Stimulated activated CD4-positive, alpha-beta T cell treated with anti-CD3 and anti-CD28 coated beads, Interleukin-15, amount 100 ng/mL, for 1 hour (primary cell): ENCODE results near the gene UBR2.
A peak's percentile ranks its signal among the peaks of the same experiment; 100 is the strongest.
"Not testable (repeated sequence)": the region's sequence is repeated elsewhere in the genome, so short reads cannot be mapped to it uniquely, and the experiment has no call there.

Source experiments
- DNase-seq, 2 donors: peaks; one replicate each; pipeline ENCODE4 v3.0.0-alpha.2; 2020; ENCODE audit warnings: low read depth in 1 of 2, low spot score in 1 of 2

The UBR2 gene

DNA sequence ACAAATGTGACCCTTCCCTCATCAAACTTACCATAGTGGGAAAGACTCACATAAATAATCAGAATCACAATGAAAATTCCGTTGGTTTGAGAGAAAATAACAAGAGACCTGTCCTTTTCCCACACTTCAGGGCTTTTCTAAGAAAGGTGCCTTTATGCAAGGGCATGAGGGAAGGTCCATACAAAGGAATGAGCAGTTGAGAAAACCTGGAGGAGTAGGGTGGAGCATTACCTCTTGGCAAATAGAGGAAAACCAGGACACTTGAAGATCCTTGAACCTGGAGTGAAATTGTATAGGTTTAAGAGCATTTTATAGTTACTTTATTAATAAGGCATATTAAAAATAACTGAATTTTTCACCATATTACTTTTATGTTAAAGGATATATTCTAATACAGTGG lies 54.3 kb downstream of the UBR2 start:
- DNase-seq: no peak

DNA sequence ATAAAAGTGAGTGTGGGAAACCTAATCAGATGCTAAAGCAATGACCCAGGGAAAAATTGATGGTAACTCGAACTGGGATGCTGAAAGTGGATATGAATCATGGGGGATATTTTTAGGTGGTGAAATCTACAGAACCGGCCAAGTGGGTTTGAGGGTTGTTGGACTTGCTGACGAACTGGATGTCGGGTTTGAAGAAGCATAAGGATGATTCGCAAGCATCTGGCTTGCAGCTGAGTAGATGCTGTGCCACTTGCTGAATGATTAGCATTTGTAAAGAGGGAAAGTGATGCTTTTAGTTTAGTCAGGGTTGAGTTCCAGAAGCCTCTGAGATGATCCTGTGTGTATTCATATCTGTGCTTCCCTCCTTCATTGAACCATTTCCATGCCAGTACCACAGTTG lies 54.9 kb downstream of the UBR2 start:
- DNase-seq: no peak

DNA sequence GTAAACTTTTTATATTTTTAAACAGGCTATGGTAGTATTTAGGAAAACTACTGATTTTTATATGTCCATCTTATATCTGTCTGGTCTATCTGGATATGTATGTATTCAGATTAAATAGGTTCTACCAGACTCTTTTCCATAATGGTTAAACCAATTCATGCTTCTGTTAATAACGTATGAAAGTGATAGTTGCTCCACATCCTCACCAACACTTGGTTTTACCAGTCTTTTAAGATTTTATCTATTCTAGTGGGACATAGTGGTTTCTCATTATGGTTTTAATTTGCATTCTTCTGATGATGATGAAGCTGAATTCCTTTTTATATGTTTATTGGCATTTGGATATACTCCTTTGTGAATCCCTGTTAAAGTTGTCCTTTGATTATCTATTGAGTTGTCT lies 56.1 kb downstream of the UBR2 start:
- DNase-seq: no peak

DNA sequence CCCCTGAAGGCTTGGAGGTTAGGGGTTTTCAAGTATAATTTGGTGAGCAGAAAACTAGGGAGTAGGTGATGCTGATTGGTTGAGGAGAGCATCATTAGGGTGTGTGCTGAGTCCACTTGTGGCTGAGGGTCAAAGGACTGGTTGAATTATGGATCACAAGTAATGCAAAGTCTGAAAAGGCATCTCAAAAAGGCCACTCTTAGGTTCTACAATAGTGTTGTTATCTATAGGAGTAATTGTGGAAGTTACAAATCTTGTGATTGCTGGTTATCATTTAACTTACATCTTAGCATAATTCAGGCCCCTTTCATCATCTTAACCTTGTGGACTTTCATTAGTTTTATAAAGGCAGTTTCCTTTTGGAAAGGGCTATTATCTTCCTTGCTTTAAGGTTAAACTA lies 60.8 kb downstream of the UBR2 start:
- no peak for DNase-seq

DNA sequence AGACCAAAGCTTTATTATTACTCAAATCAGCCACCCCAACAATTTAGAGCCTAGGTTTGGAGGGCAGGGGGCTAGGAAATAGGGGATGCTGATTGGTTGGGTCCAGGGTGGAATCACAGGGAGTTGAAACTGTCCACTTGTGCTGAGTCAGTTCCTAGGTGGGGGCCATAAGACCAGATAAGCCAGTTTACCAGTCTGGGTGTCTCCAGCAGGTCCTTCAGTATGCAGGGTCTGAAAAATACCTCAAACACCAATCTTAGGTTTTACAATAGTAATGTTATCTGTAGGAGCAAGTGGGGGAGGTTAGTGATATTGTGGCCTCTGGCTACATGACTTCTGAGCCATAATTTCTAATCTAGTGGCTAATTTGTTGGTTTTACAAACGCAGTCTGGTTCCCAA lies 63.2 kb downstream of the UBR2 start:
- no peak for DNase-seq

DNA sequence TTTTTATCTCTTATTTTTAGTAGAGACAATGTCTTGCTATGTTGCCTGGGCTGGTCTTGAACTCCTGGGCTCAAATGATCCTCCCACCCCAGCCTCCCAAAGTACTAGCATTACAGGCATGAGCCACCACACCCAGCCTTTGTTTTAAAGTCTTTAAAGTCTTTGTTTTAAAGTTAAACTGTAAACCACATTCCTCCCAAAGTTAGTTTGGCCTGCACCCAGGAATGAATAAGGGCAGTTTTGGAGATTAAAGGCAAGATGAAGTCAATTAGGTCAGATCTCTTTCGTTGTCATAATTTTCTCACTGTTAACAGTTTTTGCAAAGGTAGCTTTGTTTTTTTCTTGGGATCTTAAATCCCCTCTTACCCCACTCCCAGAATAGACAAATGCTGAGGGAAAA lies 63.8 kb downstream of the UBR2 start:
- no peak for DNase-seq

DNA sequence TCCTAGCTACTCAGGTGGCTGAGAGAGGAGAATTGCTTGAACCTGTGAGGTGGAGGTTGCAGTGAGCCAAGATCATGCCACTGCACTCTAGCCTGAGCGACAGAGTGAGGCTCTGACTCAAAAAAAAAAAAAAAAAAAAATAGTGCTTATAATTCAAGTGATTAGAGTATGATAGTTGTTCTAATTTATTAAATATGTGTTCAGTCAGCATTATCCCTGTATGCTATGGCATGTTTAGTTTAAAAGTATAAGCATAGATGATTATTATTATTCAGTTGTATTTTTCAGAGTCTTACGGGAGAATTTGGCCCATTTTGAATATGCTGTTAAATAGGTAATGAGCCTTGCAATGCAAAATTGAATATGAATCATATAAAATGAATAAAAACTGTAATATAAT lies 64.8 kb downstream of the UBR2 start:
- no peak for DNase-seq

DNA sequence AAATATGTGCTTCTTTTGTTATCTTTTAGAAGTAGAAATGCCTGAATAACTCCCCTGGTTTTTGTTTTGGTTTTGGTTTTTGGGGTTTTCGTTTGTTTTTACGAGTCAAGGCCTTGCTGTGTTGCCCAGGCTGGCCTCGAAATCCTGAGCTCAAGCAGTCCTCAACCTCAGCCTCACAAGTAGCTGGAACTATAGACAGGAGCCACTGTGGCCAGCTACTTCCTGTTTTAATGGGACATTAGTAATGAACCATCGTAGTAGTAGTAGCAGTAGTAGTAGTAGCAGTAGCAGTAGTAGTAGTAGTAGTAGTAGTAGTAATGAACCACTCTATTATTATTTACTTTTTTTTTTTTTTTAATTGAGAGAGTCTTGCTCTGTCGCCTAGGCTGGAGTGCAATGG lies 66.0 kb downstream of the UBR2 start:
- DNase-seq: no peak

DNA sequence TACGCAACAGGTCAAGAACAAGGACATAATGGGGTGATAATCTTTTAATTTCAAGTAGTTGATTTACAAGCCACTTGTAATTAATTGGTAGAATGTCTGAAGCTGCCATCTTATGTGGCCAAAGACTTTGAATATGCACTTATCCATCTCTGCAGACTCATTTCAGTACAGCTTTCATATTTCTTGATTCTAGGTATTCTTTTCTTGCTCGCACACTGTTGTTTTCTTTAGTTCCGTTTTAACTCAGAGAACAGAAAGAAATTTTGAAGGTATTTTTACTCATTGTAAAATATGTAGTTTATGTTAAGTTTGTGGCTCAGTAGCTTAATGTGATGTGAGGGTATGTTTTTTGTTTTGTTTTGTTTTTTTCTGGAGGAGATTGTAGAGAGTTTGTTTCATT lies 73.9 kb downstream of the UBR2 start:
- DNase-seq: no peak

DNA sequence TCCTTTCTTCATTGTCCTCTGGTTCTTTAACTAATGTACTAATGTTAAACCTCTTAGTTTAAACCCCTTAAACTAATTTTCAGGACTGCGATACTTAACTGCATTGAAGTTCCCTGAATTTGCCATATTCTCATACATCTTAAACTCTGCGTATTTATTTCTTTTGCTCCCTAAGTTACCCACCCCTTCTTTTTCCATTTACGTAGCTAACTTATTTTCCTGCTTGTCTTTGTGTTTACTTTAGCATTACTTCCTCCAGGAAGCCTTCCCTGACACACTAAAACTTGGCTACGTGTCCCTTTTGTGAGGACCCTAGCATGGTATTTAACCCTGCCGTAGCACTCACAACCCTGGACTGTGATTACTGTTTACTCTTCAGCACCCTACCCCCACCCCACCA lies 79.0 kb downstream of the UBR2 start:
- no peak for DNase-seq

DNA sequence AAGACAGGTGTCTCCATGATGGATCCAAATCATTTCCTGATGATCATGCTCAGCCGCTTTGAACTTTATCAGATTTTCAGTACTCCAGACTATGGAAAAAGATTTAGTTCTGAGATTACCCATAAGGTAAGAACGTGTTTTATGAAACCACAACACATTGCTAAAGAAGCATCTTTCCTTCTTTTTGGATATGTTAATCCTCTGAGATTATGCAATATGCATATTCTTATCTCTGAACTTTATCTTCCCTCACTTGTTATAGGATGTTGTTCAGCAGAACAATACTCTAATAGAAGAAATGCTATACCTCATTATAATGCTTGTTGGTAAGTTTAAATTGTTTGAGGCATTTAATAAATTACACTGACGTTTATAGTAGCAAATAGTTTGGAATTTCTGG lies 80.4 kb downstream of the UBR2 start:
- no peak for DNase-seq

DNA sequence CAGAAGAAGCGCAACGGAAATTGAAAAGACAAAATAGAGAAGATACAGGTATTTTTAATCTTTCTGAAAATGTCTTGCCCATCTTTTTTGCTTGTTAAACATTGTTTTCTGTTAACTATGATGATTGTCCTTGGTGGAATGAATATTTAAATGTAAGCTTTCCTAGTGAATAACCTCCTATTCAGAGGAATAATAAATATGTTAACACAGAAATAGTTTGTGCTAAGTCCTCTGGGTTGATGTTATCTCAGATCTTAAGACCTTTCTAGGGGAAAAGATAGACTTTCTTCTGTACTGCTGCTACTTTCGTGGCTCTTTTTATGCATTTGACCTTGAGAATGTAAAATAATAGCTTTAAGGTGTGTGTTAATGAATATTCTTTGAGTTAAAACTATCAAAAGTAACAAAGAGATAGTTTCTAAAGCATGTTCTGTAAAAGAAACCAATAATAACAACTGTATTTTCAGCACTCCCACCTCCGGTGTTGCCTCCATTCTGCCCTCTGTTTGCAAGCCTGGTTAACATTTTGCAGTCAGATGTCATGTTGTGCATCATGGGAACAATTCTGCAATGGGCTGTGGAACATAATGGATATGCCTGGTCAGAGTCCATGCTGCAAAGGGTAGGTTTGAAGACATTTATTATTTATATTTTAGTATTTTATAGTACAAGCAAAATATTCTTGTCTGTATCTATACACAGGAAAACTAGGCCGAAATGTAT lies 88.4 kb downstream of the UBR2 start:
- DNase-seq: no peak

DNA sequence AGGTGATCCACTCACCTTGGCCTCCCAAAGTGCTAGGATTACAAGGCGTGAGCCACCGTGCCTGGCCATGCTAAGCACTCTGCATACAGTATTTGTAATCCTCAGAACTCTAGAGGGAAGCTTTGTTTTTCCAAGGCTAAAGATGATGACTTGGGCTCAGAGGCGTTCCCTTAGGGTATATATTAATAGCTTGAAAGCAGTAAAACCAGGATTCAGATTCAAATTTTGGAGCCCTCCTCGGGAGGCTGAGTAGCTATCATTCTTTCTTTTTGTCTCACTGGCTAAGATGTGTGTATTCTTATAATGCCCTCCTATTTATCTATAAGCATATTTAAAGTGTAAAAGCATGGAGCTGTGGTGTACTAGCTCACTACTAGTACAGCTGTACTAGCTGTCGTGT lies 90.0 kb downstream of the UBR2 start:
- no peak for DNase-seq

DNA sequence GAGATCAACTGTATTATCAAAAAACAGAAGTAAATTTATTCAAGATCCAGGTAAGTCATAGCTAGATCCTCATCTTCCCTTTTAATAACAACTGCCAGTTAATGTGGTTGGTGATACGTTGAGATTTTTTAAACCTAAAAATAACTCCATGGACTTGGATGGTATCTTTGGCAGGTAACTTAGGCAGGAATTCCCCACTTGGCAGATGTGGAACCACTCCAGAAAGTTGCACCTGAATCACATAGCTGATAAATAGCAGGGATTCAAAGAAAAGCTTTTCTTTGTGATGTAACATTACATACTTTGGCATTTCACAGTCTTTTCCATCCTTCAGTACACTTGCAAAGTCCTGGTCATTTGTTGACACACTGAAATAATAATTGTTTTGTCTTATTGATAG lies 96.0 kb downstream of the UBR2 start:
- DNase-seq: no peak

DNA sequence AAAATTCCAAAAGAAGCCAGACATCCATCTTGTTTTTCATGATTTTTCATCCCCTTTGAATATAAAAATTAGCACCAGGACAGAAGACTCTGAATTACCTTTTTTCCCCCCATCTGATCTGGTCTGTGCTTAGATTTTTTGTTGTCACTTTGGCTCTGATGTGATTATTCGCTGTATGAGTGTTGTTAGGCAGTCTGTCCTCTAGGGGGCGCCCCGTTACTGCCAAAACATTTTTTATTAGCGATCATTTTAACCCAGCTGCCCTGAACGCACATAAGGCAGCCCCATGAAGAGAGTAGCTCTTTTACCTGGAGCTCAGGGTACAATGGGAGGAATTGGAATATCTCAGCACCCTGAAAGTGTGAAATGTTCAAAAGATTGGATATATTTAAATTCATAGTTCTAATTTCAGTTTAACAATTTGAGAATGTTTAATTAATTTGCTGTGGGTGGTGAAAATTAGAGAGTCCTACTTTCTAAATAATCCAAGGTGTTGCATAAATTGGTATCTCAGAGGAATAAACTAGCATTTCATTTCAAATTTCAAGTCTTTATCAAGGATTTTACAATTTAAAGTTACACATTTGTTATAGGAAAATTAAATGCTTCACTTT lies 97.8 kb downstream of the UBR2 start:
- peak; percentile 72 for DNase-seq

DNA sequence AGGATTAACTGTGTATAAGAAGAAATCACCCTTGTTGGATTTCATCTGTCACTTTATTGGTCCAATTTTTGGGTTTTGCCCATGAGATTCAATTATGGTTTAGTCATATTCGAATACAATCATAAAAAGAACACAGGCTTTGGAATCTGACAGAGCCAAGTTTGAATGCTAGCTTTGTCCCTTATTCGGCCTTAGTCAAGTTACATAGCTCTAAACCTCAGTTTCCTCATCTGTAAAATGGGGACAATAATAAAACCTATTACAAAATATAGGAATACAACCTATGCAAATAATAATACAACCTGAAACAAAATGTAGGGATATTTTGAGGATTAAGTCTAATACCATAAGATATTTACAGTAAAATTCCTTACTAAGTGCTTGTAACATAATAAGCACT lies 100.9 kb downstream of the UBR2 start:
- no peak for DNase-seq

DNA sequence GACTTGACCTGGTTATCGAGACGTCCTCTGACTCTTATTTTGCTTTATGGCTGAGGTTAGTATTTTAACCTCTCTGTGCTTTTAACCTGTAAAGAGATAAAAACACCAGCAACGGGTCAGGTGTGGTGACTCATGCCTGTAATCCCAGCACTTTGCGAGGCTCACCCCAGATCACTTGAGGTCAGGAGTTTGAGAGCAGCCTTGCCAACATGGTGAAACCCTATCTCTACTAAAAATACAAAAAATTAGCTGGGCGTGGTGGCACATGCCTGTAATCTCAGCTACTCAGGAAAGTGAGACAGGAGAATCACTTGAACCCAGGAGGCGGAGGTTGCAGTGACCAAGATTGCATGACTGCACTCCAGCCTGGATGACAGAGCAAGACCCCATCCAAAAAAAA lies 110.5 kb downstream of the UBR2 start:
- DNase-seq: not testable (repeated sequence)

DNA sequence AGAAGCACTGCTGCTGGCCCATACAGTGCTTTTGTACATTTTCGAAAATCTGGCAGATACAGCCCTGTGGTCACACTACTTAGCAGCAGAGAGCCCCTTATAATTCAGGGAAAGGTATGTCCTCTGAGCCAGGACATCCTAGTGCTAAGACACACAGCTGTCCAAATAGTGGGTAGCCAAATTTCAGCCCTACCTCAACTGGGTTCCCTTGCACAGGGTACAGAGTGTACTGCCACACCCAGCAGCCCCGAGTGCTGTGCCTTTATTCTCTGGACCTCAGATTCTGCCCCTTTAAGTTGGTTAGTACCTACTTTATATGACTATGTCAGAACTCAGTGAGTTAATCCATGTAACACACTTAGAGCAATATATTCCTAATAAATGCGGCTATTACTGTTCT lies 111.0 kb downstream of the UBR2 start:
- no peak for DNase-seq

DNA sequence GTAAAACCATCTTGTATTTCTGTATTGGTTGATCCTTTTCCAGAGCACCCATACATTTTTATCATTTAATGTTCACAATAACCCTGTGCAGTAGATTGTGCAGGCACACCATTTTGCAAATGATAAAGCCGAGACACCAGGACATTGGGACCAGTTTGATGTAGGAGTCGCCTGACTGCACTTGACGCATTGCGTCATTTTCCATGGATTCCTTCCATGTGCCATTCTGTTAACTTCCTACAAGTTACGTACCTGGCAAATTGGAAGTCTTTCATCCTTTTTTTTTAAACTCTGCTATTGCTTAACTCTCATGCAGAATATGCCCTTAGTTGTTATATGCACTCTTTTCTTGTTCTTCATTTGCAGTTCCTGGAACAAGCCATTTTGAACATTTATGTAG lies 115.5 kb downstream of the UBR2 start:
- DNase-seq: no peak

DNA sequence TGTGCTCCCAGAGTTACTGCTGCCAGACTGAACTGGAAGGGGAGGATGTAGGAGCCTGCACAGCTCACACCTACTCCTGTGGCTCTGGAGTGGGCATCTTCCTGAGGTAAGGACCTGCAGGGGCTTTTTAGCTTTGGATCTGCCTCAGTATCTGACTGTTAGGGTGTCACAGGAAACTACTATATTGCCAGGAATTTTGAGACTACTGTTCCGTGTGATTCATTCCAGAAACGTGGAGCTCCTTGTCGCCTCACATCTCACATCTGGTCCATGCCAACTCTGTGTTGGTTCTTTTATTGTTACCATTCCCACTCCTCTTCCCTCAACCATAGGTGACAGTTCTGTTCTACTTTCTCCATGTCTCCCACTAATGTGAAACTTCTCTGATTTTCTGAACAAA lies 124.5 kb downstream of the UBR2 start:
- no peak for DNase-seq

DNA sequence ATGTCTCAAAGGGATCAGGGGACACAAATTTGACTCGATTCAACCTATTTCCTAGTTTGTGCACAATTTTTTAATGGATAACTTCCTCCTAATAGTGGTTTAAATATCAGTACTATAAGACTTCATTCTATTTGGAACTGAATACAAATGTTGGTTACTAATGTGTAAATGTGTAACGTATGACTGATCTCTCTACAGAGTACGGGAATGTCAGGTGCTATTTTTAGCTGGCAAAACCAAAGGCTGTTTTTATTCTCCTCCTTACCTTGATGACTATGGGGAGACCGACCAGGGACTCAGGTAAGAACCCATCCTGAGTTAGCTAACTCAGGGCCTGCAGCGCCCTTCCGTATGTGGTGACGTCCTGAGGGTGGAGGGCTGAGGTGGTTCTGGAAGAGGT lies 125.5 kb downstream of the UBR2 start:
- no peak for DNase-seq

DNA sequence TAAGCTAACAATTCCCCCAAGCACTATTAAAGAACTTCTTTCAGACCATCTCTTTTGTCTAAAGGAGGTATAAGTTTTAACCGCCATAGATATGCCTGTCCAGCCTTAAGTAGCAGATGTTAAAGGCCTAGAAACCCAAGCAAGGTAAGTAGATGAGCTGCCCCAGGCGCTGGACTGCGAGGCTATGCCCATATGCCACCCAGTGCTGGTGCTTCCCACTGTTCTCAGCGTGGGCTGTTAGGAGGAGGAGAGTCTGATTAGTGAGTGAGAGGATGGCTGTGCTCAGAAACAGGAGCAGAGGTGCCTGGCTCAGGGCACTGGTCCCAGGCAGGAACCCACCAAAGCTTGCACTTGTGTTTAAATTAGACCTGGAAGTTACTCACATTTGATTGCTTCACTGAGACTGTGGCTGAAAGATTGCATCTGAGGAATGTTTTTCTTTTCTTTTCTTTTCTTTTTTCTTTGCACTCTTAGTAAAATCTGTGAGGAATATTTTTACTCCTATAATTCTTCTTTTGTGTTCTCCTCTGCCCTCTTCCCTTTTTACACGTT lies 126.4 kb downstream of the UBR2 start:
- no peak for DNase-seq

DNA sequence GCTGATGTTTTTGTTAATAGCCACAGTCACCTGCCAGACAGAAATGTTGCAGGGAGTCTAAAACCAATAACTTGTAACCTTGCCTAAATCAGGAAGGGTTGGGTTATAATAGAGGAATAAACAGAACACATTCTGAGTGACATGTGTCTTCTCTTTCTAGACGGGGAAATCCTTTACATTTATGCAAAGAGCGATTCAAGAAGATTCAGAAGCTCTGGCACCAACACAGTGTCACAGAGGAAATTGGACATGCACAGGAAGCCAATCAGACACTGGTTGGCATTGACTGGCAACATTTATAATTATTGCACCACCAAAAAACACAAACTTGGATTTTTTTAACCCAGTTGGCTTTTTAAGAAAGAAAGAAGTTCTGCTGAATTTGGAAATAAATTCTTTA lies 127.0 kb downstream of the UBR2 start:
- no peak for DNase-seq
